ES-I3 (cell line): ENCODE measurements around the gene RARG.

ENCODE experiments used
- H3K36me3 ChIP-seq: 2 replicates; pipeline ENCODE4 v1.6.1; 2013; ENCODE audit warnings: mild to moderate bottlenecking, low read length, control low read depth, moderate library complexity; ENCODE audit not compliant: insufficient read depth
- H3K4me1 ChIP-seq: 2 replicates; pipeline ENCODE4 v1.6.1; 2013; ENCODE audit warnings: mild to moderate bottlenecking, control low read depth, low read length; ENCODE audit not compliant: insufficient read depth
- H3K9ac ChIP-seq: 2 replicates; pipeline ENCODE4 v1.6.1; 2013; ENCODE audit warnings: low read depth, mild to moderate bottlenecking, low read length, moderate library complexity
- H3K9me3 ChIP-seq: 2 replicates; pipeline ENCODE4 v1.6.1; 2013; ENCODE audit warnings: mild to moderate bottlenecking, low read length, moderate library complexity; ENCODE audit not compliant: control insufficient read depth, insufficient read depth

The RARG gene

DNA sequence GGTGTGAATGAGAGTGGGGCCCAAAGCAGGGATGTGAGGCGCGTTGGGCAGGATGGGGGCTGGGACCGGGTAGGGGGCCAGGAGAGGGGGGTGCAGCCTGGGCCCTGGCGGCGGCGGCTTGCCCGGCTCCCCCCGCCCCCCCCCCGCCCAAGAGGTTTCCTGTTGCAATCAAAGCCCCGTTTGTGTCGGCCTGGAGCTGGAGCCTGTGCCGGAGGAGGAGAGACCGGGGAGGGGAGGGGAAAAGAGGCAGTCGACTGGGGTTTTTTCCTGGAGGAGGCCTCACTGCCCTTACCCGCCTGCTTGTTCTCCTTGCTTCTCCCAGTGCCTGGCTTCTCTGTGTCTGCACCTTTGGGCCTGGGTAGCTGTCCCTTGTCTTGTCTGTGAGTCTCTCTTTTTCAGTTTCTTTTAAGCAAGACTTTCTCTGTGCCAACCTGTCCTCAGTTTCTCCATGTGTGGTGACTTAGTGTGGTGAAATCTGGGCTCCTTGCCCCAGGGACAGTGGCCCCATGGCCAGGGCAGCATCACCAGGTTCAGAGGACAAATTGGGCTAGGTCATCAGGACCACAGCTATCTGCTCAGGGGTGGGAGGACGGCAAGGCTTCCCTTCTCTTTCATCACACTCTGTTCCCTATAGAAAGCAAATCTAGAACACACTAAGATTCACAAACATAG lies 8.5 kb downstream of the RARG start:
- Histone ChIP-seq H3K4me1 (peaks cover 34% of the 10 kb centered on the region), H3K9me3 (no peaks in the 10 kb centered on the region), H3K36me3 (no peaks in the 10 kb centered on the region), H3K9ac (peak overlapping the region; percentile 29; the same call in 1 of the 2 replicates)

DNA sequence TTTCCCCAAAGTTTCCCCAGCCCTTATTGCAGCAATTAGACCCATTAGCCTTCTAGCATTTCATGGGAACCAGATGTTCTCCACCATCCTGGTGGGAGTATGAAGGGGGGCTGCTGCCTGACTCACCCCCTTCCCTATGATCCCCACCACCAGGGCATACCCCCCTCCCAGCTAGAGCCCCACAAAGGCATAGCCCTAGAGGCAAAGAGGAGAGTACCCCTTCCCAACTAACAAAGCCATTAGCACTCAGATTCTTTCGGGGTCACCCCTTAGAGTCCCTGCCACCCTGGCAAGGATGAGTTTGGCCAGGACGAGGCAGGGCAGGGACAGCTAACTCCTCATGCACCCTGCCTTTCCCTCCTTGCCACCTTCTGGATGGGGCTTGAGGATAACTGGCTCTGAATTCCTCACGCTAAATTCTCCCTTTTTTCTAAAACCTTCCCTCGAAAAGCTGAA lies 9.2 kb downstream of the RARG start:
- peaks cover 41% of the 10 kb centered on the region for H3K4me1 ChIP-seq
- H3K9me3 ChIP-seq = no peaks in the 10 kb centered on the region
- H3K36me3 ChIP-seq = no peaks in the 10 kb centered on the region
- H3K9ac ChIP-seq = no peak overlapping the region; the same call in 1 of the 2 replicates

DNA sequence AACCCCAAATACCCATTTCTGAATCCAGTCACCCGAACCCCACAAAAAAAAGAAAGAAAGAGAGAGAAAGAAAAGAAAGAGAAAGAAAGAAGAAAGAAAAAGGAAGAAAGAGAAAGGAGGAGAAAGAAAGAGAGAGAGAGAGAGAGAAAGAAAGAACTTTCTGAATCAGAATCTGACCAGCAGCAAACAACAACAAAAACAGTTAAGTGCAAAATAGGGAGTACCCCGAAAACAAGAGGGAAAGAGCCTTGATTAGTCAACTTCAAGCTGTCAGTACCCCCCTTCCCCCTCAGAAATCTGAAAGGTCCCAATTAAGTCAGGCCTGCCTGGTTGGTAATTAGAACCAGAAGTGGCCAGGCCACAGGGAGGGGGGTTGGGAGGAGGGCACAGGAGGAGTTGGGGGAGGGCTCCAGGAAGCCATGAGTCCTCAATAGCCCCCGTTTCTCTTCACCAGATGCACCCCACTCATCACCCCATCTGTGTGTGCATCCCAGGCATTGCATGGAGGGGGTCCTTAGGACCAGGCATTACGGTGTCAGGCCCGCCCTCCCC lies 9.8 kb downstream of the RARG start:
- H3K36me3 ChIP-seq = no peaks in the 10 kb centered on the region
- H3K9me3 ChIP-seq = no peaks in the 10 kb centered on the region
- peaks cover 42% of the 10 kb centered on the region for H3K4me1 ChIP-seq
- H3K9ac ChIP-seq = peak overlapping the region; percentile 33; the same call in 1 of the 2 replicates

DNA sequence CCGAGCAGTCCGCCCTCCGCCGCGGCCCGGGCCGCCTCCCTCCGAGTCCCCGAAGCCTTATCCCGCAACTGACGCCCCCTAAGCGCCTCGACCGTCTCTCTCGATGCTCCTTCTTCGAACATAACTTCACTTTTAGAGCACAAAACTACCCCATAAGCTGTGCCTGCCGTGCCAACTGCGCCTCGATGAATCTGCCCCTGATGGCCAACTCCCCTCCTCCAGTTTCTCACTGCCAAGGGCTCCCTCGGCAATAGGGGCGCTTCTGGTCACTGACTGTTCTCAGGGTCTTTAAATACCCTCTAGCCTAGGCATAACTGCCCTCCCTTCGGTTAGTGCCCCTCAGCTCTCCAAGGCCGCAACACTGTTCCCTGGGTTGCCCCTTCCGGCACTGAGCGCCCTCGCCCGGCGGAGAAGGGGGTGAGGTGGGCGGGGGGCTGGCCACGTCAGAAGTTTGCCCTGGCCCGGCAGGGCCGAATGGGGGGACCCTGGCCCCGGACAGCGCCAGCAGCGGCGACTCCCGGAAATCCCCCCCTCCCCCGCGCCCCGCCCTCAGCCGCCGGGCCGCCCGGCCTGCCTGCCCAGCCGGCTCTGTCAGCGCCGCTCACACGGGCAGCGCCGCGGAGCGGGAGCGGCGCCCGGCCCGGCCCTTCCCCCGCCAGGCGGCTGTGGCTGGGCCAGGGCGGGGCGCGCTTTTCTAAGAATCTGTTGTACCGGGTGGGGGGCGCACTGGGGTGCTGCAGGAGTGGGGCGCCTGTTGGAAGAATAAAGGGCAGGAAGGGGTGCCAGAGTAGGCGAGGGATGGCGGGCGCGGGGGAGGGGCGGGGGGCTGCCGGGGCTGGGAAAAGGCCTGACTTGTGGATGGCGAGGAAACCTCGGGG lies 10.6 kb downstream of the RARG start:
- no peaks in the 10 kb centered on the region for H3K9me3 ChIP-seq
- no peaks in the 10 kb centered on the region for H3K36me3 ChIP-seq
- peak overlapping the region; percentile 52 for H3K9ac ChIP-seq
- peaks cover 44% of the 10 kb centered on the region for H3K4me1 ChIP-seq

DNA sequence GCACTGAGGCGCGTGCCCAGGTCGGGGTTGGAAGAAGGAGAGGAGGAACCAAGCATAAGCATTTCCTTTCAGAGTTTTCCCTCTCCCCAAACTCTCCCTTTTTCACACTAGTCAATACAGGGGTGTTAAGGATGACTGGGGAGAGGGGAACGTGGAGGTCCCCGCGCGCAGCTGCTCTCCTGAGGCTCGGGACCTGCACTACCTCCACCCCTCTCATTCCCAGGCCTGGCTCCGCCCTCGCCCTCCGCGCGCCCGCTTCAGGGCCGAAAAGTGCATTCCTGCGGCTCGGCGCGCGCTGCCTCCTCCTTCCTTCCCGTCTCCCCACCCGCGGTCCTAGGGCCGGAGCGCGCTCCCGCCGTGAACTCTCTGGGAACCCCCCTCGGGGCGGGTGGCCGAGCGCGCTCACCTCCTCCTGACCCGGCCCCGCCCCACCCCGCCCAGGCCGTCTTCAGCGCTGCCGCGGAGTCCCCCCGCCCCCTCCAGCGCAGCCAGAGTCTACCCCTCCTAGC lies 11.3 kb downstream of the RARG start:
- Histone ChIP-seq H3K4me1 (peaks cover 49% of the 10 kb centered on the region), H3K9ac (peak overlapping the region; percentile 52), H3K36me3 (no peaks in the 10 kb centered on the region), H3K9me3 (no peaks in the 10 kb centered on the region)

DNA sequence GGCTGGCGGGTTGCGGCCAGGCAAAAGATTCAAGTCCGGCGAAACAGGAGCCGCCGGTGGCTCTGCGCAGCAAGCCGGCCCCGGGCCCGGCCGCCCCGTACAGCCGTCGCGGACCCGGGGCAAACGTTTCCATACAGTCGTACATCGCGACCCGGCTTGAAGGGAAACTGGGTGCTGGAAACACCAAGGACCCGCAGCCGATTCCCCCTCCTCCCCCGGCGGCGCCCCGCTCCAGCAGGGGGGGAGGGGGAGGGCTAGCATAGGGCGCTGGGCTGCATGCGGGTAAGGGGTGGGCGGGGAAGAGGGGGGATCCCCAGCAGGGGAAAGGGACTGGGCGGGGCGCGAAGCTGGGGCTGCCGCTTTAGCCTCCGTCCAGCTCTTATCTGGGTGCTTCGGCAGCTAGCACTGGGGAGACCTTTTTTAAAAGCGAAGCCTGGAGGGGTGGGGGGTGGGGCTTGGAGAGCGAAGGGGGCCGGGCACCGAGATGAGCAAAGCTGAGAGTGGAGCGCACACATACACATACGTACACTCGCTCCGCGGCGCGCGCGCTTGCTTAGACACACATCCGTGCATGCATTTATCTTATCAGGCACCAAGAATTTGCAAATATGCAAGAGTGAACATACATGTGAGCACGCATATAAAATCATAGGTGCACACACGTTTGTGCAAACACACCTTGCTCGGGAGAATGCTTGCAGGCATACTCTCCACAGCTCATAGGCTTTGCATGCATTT lies 11.9 kb downstream of the RARG start:
- no peaks in the 10 kb centered on the region for H3K36me3 ChIP-seq
- no peaks in the 10 kb centered on the region for H3K9me3 ChIP-seq
- H3K4me1 ChIP-seq = peaks cover 49% of the 10 kb centered on the region
- peak overlapping the region; percentile 52; the same call in 1 of the 2 replicates for H3K9ac ChIP-seq

DNA sequence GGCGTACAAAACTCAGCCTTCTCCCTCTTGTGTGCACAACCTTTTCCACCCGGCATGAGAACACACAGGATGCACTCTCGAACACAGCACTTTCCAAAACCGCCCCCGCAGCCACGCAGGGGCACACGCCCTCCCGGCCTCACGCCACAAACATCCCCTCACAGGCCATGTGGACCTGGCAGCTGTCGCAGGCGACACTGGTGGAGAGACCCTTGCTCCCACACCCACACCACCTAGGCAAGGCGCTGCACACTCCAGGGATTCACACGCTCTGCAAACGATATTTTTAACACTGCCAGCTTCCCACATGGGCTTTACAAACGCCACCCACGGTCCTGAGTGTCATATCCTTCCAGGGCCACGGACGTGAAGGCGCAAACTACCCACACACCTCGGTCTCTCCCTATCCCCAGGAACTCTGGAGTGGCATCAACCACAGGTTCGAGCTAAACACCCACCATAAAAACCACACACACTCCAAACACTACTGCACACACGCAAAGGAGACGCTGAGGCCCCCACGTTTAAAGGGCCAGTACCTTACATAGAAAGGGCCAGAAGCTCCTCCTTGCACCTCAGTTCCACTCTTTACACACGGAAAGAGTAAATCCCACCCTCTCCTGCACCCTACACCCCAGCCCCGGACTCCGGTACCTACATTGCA lies 12.6 kb downstream of the RARG start:
- Histone ChIP-seq H3K4me1 (peaks cover 50% of the 10 kb centered on the region), H3K9ac (peak overlapping the region; percentile 52; the same call in 1 of the 2 replicates), H3K36me3 (no peaks in the 10 kb centered on the region), H3K9me3 (no peaks in the 10 kb centered on the region)

DNA sequence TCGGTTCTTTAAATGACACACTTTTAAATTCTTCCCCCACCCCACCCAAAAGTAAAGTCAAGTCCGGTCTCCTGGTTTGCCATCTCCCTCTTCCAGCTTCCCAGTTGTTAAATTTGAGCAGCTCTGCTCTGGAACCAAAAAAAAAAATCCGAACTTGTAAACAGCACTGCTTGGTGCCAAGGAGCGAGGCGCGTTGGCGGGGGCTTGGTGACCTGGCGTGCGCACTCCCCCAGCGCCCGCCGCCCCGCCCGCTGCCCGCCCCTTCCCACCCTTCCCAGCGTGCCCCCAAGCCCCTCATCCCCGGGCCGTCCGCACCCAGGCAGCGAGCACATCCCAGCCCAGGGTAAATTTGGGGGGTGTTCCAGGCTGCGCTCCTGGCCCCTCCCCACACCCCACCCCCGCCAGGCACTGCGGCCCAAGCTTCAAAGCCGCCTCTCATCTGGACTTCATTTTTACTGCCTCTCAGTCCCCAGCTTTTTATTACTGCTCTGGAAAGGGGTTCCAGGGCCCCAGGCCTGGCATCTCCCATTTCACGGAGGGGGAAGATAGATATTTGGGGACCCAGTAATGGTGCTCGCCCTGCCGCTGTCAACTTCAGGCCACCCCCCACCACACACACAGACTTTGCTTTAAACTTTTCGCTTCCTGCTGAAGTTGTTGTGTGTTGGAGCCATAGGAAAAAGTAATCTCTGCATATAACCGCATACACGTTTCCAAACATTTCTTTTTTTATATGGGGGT lies 13.3 kb downstream of the RARG start:
- Histone ChIP-seq H3K36me3 (no peaks in the 10 kb centered on the region), H3K9ac (peak overlapping the region; percentile 52; the same call in 1 of the 2 replicates), H3K9me3 (no peaks in the 10 kb centered on the region), H3K4me1 (peaks cover 50% of the 10 kb centered on the region)

DNA sequence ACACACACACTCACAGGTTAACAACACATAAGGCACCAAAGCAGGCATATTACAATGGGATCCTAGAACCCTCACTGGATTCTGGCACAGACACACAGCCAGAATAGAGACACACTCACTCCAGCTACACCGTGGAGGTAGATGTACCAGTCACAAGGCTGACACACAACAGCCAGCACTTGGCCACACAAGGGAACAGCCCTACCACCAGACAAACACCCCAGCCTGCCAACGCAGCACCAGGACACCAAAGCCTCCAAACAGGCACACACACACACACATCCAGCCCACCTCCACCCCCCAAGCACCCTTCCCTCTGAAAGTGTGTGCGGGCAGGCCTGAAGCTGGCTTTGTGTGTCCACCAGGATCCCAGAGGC lies 14.1 kb downstream of the RARG start:
- H3K4me1 ChIP-seq = peaks cover 48% of the 10 kb centered on the region
- no peaks in the 10 kb centered on the region for H3K36me3 ChIP-seq
- H3K9ac ChIP-seq = peak overlapping the region; percentile 2; the same call in 1 of the 2 replicates
- no peaks in the 10 kb centered on the region for H3K9me3 ChIP-seq

DNA sequence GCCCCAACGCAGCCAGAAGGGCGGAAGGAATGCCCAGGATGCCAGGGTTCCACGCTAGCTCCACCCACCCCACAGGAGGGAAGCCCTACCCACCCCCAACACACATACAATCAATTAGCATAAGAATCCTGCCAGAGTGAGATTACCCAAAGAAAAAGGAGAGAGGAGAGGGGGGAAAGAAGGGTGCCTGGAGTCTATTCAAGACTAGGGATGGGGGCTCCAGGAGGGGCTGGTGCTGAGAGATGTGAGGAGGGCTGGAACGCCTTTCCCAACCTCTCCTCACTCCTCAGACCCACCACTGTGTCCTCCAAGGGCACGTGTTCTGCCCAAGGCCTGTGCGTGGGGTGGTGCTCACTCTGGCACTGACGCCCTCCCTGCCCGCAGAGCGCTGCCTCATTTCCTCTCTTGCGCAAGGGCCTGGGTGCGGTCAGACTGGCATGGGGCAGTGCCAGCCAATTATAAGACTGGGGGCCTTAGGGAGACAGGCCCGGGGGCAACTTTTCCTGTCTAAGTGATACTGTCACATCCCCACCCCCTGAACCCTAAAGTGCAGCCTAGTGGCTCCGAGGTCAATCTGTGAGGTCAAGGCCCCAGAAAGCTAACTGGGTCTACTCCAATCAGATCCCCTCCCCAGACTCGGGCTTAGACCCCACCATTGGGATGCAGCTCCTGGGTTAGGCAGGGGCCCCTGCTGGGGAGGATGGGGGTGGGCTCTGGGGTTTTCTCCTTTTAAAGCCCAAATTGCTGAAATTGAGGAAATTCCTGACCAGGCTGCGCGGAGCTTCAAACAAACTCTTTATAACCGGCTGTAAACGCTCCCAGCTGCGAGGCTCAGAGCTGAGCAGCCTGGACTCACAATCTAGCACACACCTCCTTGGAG lies 14.7 kb downstream of the RARG start:
- Histone ChIP-seq H3K9ac (peak overlapping the region; percentile 11; the same call in 1 of the 2 replicates), H3K36me3 (no peaks in the 10 kb centered on the region), H3K4me1 (peaks cover 42% of the 10 kb centered on the region), H3K9me3 (no peaks in the 10 kb centered on the region)

DNA sequence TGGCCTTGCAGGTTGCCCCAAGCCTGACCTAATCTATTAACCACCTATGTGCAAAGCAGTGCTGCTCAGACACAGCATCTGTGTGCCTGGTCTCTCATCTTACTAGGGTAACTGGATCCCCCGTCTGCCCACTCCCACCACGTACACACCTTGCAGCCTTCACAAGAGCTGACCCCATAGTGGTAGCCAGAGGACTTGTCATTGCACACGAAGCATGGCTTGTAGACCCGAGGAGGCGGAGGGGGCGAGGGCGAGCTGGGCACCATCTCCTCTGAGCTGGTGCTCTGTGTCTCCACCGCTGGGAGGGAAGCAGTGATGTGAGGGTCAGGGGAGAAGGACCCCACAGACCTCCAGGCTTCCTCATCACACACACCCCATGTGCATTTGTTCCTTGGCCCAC lies 16.5 kb downstream of the RARG start:
- no peaks in the 10 kb centered on the region for H3K36me3 ChIP-seq
- H3K4me1 ChIP-seq = peaks cover 39% of the 10 kb centered on the region
- H3K9me3 ChIP-seq = no peaks in the 10 kb centered on the region
- no peak overlapping the region for H3K9ac ChIP-seq

DNA sequence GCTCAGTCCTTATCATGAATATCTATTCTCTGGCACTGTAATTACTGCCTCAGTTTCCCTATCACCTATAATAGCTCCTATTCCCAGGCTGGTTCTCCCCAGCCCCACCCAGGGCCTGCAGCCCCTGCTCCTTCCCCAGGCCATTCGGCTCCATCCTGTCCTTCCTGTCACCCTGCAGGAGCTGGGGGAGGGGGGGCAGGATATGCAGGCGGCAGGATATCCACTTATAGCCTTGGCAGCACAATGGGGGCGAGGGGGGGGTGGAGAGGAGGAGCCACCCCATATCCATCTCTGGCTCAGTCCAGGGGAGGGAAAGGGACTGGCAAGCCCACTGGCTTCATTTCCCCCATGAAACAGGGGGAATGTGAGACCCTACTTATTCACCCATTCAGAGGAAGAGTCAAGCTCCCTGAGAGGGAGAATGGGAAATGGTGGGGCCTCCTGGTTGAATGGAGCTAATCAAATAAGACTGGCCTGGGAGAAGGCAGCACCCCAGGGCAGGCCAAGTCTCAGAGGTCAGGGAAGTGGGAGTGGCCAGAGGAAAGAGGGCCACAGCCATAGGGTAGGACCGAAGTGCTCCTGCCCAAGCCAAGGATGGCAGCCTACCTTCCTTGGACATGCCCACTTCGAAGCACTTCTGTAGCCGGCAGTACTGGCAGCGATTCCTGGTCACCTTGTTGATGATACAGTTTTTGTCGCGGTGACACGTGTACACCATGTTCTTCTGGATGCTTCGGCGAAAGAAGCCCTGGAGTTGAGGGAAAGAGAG lies 17.1 kb downstream of the RARG start:
- no peaks in the 10 kb centered on the region for H3K9me3 ChIP-seq
- H3K9ac ChIP-seq = no peak overlapping the region
- H3K4me1 ChIP-seq = peaks cover 39% of the 10 kb centered on the region
- H3K36me3 ChIP-seq = no peaks in the 10 kb centered on the region
